D341Med (cell line): ENCODE data around the gene URI1.
"Not testable (repeated sequence)": the region's sequence is repeated elsewhere in the genome, so short reads cannot be mapped to it uniquely, and the experiment has no call there.

Experiments
- DNase-seq: peaks from one replicate; pipeline ENCODE4 v3.0.0; 2012; ENCODE audit warnings: low spot score

URI1 gene, protein sequence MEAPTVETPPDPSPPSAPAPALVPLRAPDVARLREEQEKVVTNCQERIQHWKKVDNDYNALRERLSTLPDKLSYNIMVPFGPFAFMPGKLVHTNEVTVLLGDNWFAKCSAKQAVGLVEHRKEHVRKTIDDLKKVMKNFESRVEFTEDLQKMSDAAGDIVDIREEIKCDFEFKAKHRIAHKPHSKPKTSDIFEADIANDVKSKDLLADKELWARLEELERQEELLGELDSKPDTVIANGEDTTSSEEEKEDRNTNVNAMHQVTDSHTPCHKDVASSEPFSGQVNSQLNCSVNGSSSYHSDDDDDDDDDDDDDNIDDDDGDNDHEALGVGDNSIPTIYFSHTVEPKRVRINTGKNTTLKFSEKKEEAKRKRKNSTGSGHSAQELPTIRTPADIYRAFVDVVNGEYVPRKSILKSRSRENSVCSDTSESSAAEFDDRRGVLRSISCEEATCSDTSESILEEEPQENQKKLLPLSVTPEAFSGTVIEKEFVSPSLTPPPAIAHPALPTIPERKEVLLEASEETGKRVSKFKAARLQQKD

DNA sequence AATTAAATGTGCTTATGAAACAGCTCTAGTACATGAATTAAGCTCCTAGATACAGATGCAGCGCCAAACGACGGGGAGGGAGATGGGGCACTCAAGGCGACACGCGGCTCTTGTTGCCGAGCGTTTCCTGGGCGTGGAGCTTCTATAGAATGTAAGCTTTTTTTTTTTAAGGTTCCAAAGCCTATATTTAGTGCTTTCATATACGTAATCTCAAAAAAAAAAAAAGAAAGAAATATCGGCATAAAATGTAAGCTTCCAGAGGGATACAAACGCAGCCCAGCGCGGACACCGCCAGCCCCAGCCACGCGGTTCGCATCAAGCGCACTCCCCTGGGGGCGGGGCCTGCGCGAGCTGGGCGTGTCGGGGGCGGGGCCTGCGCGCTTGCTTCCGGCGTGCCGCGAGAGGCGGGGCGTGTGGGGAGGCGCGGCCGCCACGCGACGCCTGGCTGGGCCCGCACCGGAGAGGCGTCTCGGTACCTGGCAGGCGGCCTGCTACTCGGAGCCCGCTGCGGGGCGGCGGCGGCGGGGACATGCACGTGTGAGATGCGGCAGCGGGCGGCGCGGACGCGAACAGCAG is at the start of gene URI1:
TSS of gene URI1 (plus strand) at position 412 of the 576 bp plus-strand sequence. CDS start 309 bp downstream, outside the sequence.
- peak; percentile 98 for DNase-seq

- no peak for DNase-seq
These were observed 48.3 kb upstream of the URI1 start for GRCh38 chr19:29893606-29894284.

DNA sequence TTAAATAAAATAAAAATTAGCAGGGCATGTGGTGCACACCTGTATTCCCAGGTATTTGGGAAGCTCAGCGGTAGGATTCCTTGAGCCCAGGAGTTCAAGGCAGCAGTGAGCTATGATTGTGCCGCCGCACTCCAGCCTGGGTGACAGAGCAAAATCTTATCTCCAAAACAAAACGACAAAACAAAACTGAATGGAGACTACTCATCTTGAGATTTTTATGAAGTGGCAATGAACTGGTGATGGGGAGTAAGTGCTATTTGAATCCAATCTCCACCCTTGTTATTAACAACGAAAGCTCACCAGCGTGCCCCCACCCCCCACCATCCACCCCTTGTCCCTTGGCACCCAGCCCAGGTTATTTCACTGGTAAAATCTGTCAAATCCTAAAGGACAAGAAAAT is 45.2 kb upstream of the URI1 start:
- DNase-seq = no peak

GRCh38 chr19:29897466-29897865 is 44.6 kb upstream of the URI1 start:
- no peak for DNase-seq

DNA sequence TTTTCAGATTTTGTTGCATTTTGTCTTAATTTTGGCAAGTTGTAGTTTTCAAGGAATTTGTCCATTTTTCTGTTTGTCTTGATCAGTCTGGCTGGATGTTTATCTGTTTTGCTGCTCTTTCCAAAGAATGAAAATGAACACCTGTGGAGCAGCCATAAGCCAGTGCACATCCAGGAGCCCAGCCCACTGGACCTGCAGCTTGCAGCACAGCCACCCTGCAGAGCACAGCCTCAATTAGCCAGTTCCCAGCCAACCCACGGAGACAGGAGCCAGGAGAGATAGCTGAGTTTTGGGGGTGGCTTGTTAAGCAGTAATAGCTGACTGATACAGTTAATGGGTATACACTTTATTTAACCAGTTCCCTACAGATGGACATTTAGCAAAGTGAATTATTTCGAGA is 38.0 kb upstream of the URI1 start:
- DNase-seq = no peak

- DNase-seq = no peak
These were observed 32.8 kb upstream of the URI1 start for GRCh38 chr19:29908963-29909944.

DNA sequence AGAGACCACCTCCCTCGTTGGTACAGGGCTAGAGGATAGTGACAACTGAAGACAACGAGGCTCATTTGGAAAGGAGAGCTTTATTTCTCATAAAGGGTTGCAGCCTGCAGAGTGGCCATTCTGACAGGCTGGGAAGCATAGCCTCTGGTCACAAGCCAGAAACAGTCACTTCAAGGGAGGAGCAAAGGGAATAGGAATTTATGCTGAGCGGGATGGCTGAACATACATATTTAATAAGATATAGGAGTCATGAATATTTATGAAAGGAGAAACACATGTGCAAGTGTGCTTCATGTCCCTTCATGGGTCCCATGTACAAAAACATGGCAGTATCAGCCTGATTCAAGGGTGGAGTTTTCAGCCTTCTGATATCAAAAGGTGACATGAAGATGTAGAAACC is 27.1 kb upstream of the URI1 start:
- no peak for DNase-seq

- DNase-seq = not testable (repeated sequence)
These were observed 26.2 kb upstream of the URI1 start for GRCh38 chr19:29915832-29916231.

- no peak for DNase-seq
These were observed 24.1 kb upstream of the URI1 start for GRCh38 chr19:29917911-29918310.

- no peak for DNase-seq
These were observed 23.1 kb upstream of the URI1 start for GRCh38 chr19:29918891-29919290.

GRCh38 chr19:29922972-29923371 is 19.1 kb upstream of the URI1 start:
- no peak for DNase-seq

DNA sequence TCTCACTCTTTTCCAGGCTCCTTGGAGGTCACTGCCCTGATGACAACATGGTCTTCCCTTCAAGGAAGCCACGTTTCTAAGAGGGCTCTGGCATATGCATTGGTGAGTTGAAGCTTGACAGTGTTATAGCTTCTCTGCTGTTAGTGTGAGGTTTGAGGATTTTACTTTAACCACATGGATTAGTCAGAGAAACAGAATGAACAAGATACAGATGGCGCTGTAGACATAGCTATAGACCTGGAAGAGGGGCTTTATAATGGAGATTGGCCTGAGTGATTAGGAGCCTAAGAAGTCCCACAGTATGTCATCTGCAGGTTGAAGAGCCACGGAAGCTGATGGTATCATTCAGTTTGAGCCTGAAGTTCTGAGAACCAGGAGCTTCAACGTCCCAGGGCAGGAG is 18.4 kb upstream of the URI1 start:
- no peak for DNase-seq

- DNase-seq = no peak
These were observed 16.0 kb upstream of the URI1 start for GRCh38 chr19:29926031-29926430.

DNA sequence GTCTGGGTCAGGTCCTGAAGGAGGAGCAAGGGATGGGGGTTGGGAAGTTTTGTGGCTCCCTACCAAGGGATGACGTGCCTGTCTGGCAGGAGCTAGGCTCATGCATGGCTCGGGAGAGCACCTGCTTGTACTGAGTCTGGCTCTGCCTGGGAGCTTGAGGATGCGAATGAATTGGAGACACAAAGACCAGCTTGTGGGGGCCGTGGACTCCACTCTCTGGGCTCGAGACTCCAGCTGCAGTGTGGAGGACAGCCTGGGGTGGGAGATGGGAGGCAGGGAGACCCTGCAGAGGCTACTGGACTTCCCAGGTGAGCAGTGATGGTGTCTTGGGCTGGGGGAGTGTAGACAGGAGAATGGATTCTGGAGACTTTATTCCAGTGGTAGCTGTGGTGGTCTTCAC is 15.2 kb upstream of the URI1 start:
- DNase-seq = no peak

GRCh38 chr19:29927944-29928625 is 14.0 kb upstream of the URI1 start:
- no peak for DNase-seq

DNA sequence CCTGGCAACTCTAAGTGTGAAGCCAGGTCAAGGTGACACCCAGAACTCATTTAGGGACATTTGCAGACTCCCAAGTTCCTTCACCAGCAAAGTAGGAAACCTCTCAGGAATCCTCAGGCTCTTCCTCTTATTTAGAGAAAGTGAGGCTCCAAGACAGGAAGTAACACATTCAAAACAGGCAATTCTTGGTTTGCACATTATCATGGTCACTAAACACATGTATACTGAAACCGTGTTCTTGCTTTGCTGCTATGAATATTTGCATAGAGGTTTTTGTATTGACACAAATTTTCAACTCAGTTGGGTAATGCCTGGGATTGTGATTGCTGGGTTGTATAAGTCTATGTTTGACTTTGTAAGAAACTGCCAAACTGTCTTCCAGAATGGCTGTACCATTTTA is 13.2 kb upstream of the URI1 start:
- no peak for DNase-seq

DNA sequence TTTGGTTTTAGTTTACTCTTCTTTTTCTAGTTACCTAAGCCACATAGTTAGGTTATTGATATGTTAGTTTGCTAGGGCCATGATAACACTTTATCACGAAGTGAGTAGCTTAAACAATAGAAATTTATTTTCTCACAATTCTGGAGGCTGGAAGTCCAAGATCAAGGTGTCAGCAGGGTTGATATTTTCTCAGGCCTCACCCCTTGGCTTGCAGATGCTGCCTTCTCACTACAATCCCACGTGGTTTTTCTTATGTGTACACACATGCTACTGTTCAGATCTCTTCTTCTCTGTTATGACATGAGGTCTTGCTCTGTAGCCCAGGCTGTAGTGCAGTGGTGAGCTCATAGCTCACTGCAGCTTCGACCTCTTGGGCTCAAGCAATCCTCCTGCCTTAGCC is 7.8 kb upstream of the URI1 start:
- DNase-seq = no peak

- no peak for DNase-seq
These were observed 7.3 kb upstream of the URI1 start for GRCh38 chr19:29934781-29935180.

DNA sequence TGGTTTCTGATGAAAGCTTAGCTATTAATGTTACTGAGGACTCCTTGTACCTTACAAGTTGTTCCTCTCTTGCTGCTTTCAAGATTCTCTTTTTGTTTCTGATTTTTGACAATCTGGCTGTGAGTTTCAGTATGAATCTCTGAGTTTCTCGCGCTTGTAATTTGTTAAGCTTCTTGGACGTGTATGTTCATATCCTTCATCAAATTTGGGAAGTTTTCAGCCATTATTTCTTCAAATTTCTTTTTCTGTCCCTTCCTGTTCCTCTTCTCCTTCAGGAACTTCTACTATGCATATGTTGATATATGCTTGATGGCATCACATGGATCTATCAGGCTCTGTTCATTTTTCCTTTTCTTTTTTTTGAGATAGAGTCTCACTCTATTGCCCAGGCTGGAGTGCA is 5.6 kb upstream of the URI1 start:
- no peak for DNase-seq

DNA sequence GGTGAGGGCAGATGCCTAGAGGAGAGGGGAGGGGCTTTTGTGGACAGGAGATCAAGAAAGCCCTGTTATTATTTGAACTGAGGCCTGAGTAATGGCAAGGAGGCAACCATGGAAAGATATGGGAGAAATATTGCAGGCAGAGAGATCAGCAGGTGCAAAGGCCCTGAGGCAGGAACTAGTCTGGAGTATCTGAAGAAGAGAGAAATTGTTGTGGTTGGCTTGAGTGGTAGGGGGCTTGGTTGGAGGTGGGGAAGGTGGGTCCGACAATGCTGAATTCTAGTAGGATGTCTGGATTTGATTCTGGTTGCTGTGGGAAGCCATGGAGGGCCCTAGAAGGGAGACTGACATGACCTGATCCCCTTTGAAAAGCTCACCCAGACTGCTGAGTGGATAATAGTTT is 2.4 kb upstream of the URI1 start:
- no peak for DNase-seq

DNA sequence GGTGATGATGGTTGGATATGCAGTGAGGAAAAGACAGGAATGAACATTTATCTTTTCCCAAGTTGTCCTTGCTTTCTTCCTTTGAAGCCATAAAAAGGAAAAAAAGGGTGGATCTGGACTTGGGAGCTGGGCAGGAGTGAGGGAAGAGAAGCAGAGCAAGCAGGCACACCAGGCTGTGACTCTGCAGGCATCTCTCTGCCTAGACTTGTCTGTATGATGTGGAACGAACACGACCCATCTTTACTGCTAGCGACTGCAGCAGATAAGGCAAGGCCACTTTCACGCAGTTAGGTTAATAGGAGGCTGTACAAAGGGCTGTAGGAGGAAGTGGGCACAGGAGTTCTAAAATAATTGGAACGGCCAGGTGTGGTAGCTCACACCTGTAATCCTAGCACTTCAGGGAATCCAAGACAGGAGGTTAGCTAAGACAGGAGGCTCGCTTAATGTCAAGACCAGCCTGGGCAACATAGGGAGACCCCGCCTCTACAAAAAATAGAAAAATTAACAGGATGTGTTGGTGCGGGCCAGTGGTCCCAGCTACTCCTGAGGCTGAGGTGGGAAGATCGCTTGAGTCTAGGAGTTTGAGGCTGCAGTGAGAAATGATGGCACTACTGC is 961 bp upstream of the URI1 start:
- DNase-seq = no peak
